Measurements from ENCODE around the gene USP7.

Gene USP7

DNA sequence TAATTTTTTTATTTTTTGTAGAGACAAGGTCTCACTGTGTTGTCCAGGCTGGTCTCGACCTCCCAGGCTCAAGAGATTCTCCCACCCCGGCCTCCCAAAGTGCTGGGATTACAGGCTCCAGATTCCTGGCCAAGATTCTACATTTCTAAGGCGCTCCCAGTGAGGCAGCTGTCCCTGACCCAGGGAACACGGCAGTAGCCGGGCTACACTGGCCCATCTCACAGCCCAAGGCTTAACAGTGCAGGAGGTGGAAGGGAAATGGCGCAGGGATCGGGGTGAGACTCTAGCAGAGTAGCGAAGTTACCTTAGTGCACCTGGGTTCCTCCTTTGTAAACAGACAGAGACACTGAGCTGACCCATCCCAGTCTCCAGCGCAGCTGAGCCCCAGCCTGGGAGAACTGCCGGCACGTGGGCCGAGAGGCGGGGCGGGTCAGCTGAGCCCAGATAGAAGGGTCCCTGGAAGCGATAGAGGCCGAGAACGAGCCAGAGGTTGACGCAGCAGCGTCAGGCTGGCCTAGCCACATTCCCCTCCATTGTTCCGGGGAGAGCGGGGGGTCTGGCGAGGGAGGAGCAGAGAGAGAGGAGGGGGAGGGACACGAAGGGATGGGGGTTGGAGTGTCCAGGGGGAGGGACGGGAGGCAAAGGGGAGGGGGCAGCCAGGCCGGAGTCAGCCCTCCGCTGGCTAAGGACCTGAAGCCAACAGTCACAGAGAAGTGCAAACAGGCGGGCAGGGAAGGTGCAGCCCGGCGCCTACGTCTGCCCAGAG, 97.4 kb downstream of the USP7 start:
- intact Hi-C loops (cut with DNase I; ENCODE audit: low total_unique reads), result loop anchor here (5.0 to 10.0 kb wide), 4 partner anchors 69 to 228 kb away; partner anchors contain the start of genes ABAT, HAPSTR1, PMM2 and TMEM186
- H3K4me1 ChIP-seq, result peaks cover 0 to 81% (median 54%) of the 10 kb centered on the region in 4 donors
- H3K9me3 ChIP-seq, result no peaks in the 10 kb centered on the region
- peak overlapping the region; percentile 81 to 85 for H3K27ac ChIP-seq
- no peaks in the 10 kb centered on the region for H3K36me3 ChIP-seq
- TF ChIP-seq, protein P1, sequence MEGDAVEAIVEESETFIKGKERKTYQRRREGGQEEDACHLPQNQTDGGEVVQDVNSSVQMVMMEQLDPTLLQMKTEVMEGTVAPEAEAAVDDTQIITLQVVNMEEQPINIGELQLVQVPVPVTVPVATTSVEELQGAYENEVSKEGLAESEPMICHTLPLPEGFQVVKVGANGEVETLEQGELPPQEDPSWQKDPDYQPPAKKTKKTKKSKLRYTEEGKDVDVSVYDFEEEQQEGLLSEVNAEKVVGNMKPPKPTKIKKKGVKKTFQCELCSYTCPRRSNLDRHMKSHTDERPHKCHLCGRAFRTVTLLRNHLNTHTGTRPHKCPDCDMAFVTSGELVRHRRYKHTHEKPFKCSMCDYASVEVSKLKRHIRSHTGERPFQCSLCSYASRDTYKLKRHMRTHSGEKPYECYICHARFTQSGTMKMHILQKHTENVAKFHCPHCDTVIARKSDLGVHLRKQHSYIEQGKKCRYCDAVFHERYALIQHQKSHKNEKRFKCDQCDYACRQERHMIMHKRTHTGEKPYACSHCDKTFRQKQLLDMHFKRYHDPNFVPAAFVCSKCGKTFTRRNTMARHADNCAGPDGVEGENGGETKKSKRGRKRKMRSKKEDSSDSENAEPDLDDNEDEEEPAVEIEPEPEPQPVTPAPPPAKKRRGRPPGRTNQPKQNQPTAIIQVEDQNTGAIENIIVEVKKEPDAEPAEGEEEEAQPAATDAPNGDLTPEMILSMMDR (IDR thresholded peaks at IDR 0.05), result no peak
- peak in 1 of 2 donors; percentile 55 for DNase-seq
- H3K4me3 ChIP-seq, result peak overlapping the region; percentile 76 to 86
- H3K27me3 ChIP-seq, result no peaks in the 10 kb centered on the region

- TF ChIP-seq, protein P1 (IDR thresholded peaks at IDR 0.05), result no peak
Observed at GRCh38 chr16:8865145-8865882, 98.4 kb downstream of the USP7 start.

GRCh38 chr16:8864480-8865110, 99.1 kb downstream of the USP7 start:
- Histone ChIP-seq H3K4me1 (peaks cover 0 to 84% (median 61%) of the 10 kb centered on the region in 4 donors), H3K27me3 (no peaks in the 10 kb centered on the region), H3K4me3 (no peak overlapping the region), H3K36me3 (no peaks in the 10 kb centered on the region), H3K27ac (peak overlapping the region; percentile 13 to 42), H3K9me3 (no peaks in the 10 kb centered on the region)
- no peak for DNase-seq
- intact Hi-C loops (cut with DNase I; ENCODE audit: low total_unique reads), result loop anchor here (5.0 to 10.0 kb wide), 4 partner anchors 67 to 230 kb away; partner anchors contain the start of genes ABAT, HAPSTR1, PMM2 and TMEM186
- TF ChIP-seq, protein P1 (IDR thresholded peaks at IDR 0.05), result no peak

More at GRCh38 chr16:8865145-8865882, 98.4 kb downstream of the USP7 start:
- no peaks in the 10 kb centered on the region for H3K36me3 ChIP-seq
- H3K27ac ChIP-seq, result peak overlapping the region; percentile 13 to 42
- no peaks in the 10 kb centered on the region for H3K27me3 ChIP-seq
- DNase-seq, result no peak
- intact Hi-C loops (cut with DNase I; ENCODE audit: low total_unique reads), result loop anchor here (5.0 to 10.0 kb wide), 4 partner anchors 68 to 229 kb away; partner anchors contain the start of genes ABAT, HAPSTR1, PMM2 and TMEM186
- H3K9me3 ChIP-seq, result no peaks in the 10 kb centered on the region
- peaks cover 0 to 81% (median 58%) of the 10 kb centered on the region in 4 donors for H3K4me1 ChIP-seq
- no peak overlapping the region for H3K4me3 ChIP-seq

GRCh38 chr16:8863594-8864424, 99.9 kb downstream of the USP7 start:
- DNase-seq, result no peak
- intact Hi-C loops (cut with DNase I; ENCODE audit: low total_unique reads), result loop anchor here (10.0 kb wide), 2 partner anchors 101 to 231 kb away; partner anchors contain the start of genes HAPSTR1 and USP7
- peaks cover 0 to 84% (median 59%) of the 10 kb centered on the region in 4 donors for H3K4me1 ChIP-seq

More at GRCh38 chr16:8863594-8864424, 99.9 kb downstream of the USP7 start:
- H3K36me3 ChIP-seq, result peaks cover under 1 to 7% (median 6%) of the 10 kb centered on the region in 3 donors
- TF ChIP-seq, protein P1 (IDR thresholded peaks at IDR 0.05), result no peak
- H3K27ac ChIP-seq, result peak overlapping the region; percentile 13 to 42
- H3K9me3 ChIP-seq, result no peaks in the 10 kb centered on the region
- H3K27me3 ChIP-seq, result no peaks in the 10 kb centered on the region
- no peak overlapping the region for H3K4me3 ChIP-seq

All from tibial artery (tissue), 4 donors.